HG02943 (cell line): ENCODE data around the gene PAK6.

Experiments
- ATAC-seq: cut with Tn5 transposase; IDR thresholded peaks from one replicate; pipeline ENCODE4 v1.9.1; 2021; ENCODE audit warnings: mild to moderate bottlenecking, low read depth, moderate library complexity; ENCODE audit not compliant: unreplicated experiment

PAK6 gene

DNA sequence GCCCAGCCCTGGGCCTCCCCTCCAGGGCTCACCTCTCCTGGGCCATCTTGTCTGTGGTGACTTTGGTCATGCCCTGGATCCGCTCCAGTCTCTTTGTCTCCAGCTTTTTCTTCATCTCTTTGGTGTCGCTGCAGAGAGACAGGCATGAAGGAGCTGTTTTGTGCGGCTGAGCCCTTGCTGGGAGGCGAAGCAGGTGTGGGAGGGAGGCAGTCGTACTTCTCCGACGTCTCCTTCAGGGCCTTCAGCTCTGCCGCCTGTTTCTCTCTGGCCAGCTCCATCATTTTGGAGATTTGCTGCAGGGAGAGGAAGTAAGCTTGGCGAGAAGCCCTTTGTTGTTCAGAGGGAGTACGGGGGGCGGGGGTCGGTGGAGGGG is 51.7 kb downstream of the PAK6 start:
- no peak for ATAC-seq

- no peak for ATAC-seq
Observed at GRCh38 chr15:40290918-40291574, 52.2 kb downstream of the PAK6 start.

DNA sequence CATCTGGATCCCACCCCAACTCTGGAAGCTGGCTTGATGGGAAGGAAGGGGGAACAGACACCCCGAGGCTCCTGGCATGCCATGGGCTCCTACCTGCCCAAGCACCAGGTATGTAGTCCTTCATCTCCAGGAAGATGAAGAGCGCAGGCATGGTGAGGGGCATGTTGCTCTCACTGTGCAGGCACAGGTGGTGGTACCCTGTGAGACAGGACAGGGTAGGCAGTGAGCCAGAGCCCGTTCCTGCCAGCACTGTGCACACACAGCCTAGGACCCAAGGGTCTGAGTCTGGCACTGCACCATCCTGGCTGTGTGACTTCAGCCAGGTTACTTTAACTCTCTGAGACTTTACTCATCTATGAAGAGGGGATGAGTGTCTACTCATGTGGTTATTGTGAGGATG is 53.4 kb downstream of the PAK6 start:
- no peak for ATAC-seq

GRCh38 chr15:40293006-40293405 is 54.1 kb downstream of the PAK6 start:
- no peak for ATAC-seq

DNA sequence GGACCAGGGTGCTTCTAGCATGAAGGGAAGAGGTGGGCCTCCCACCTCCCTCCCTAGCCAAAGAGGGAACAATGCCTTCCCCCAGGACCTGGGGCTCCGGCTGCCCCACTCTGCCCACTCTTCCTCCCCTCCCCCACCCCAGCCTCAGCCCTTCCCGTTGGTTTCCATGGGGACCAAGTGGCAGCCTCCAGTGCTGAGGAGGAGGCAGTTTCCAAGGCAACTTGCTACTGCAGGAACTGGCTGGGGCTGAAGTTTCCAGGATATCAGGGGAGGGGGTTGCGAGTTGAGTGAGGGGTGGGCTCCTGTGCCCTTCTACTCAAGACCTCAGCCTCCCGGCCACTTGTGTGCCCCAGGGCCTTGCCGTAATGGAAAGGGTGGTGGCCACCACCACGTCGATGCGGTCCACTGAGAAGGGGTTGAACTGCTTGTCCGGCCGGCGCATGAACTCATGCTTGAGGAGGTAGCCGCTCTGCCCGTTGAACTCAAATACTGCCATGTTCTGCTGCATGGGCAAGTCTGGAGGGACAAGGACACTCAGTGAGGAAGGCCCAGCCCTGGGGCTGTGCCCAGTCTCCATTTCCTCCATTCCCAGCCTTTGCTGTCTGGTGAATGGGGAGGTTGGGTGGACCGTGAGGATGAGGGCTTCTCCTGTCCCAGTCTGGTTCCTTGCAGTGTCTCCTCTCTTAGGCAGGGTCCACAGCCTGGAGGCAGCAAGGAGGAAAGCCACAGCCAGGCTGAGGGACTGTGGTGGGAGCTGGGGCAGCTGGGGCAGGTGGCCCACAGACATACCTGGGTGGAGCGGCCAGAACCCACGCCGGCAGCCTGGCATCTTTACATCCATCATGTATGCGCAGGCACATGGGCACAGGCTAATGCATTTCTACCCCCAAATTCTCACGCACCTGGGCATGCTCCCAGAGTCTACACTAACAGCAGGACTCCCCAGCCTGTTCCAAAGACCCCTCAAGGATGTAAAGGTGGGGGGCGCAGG is 55.3 kb downstream of the PAK6 start:
- ATAC-seq = no peak

DNA sequence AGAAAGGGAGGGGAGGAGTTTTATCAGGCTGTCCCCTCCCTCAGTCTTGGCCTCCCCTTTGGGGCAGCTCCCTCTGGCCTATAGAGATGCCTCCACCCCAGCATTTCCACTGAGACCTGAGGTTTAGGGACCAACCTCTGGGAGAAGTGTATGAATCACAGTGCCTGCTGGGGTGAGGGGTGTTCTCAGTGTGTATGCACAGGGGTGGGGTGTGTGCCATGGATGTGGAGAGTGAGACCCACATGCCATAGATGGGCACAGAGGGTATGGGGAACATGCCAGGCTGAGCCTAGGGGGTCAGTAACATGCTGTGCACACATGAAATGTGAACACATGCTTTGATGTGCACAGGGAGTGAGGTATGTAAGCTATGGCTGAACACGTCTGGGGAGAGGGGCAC is 56.4 kb downstream of the PAK6 start:
- no peak for ATAC-seq

DNA sequence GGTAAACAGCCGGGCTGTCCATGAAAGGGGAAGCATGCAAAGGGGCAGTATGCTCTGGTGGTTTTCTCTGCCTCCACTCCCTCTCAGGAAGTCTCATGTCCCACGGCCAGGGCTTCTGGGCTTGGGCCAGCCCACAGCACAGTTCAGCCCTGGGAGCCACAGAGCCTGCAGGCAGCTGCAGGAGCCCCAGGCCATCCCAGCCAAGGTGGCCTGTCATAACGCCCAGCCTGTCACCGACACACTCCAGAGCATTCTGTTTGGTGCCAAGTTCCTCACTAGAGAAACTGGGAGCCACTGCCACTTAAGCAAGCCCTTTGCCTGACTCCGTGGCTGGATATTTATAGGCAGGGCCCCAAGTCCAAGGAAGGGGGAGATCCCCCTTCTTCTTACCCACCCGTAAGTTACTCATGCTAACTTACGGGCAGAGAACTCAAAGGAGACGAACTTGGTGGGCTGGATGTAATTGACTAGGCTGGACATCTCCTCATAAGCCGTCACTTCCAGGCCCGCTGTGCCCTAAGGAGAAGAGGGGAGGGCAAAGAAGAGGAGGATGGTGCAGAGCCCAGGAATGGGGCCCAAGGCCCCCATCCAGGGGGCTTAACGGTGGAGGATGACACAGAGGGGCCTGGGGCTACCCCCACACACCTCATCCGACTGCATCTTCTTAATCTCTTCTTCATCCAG is 57.2 kb downstream of the PAK6 start:
- ATAC-seq = no peak

DNA sequence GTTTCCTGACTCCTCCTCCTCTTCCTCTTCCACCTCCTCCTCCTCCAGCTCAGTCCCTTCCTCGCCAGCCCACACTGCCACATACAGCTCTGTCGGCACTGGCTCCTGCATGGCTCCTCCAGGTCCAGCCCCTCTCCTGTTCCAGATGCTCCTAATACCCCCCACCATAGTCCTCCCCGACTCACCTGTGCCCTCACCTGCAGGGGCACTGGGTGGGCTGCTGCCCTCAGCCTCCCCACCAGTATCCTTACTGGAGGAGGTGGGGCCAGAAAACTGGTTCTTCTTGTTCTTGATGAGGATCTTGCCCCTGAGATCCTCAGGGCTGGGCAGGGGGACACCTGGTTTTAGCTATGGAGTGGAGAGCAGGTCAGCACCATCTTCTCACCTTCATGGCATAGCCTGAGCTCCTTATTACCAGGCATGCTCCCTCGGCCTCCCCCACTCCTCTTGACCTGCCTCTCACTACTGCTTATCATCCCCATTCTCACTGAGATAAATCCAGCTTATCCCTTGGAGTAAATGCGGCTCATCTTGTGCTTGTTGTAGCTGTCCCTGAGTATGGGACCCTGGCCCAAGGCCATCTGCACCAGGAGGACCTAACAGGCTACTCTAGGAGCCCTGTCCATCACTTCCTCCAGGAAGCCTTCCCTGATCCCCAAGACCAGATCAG is 57.8 kb downstream of the PAK6 start:
- no peak for ATAC-seq

GRCh38 chr15:40297356-40297755 is 58.5 kb downstream of the PAK6 start:
- no peak for ATAC-seq

DNA sequence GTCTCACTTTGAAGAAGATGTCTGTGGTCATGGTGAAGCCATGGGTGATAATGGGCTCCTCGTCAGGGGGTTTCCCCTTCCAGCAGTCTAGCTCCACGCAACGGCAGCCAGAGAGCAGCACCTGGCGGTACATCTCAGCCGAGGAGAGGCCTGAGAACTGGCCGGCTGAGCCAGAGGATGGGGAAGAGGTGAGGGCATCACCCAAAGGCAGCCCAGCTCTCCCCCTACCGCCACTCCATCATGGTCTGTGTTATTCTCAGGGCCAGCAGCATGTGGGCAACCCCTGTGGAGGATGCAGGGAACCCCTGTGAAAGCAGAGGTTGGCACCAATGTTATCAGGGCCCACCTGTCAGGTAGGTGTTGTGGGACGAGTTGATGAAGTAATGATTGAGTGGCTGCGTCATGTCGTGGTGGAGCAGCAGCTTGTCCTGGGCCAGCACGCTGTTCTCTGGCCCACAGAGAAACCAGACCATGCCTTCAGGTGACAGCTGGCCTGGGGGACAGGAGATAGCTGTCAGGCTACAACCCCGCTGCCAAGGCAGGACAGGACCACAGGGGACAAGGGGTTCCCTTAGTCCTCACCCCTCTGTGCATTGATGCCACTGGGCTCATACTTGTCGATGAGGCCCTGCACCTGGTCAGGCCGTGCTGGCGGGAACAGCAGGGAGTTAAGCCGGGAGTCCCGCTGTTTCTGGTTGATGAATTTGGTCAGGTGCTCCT is 59.5 kb downstream of the PAK6 start:
- ATAC-seq = no peak

GRCh38 chr15:40300367-40300766 is 61.5 kb downstream of the PAK6 start:
- no peak for ATAC-seq

GRCh38 chr15:40300771-40301170 is 61.9 kb downstream of the PAK6 start:
- no peak for ATAC-seq

- no peak for ATAC-seq
Observed at GRCh38 chr15:40301467-40302179, 62.8 kb downstream of the PAK6 start.

DNA sequence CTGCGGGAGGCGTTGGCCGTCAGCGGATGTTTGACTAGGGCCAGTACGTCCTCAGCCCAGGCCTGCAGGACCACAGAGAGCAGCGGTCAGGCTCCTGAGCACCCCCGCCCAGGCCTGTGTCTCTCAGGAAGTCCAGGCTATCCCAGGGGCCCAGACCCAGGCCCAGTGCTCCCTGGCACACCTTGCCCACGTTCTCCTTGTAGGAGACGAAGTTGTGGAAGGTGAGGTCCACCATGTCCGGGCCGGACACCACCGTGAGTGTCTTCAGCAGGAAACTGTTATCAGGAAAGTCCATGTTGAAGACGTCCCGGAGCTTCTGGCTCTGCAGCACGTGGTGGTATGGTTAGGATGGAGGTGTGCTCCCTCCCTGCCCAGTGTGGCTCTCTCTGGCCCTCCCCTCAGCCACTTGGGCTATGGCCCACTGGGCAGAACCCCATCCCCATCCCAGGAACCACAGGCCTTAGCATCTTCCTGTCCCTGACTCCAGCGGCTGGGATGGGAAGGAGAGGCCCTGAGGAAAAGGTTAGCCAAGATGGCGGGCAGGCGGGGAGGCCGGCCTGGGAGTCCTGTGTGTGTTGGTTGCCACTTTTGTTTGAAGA is 63.5 kb downstream of the PAK6 start:
- no peak for ATAC-seq

GRCh38 chr15:40302981-40303380 is 64.1 kb downstream of the PAK6 start:
- ATAC-seq = no peak

DNA sequence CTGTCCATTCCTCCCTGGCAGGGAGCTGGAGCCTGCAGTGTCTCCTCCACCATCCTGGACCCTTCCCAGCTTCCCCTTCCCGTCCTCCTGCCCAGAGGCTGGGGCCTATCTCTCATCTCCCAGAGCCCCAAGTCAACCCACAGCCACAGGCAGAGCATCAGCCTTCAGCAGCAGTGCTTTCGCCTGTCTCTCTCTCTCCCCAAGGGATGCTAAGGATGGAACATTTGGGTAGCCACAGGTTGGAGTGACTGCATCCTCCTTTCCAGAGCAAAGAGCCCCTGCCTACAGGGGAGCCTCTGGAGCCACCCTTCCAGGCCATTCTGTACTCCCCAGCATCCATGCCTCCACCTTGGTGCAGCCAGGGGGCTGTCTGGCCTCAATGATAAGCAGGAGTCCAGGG is 64.7 kb downstream of the PAK6 start:
- ATAC-seq = no peak

- no peak for ATAC-seq
Observed at GRCh38 chr15:40305281-40305680, 66.4 kb downstream of the PAK6 start.

DNA sequence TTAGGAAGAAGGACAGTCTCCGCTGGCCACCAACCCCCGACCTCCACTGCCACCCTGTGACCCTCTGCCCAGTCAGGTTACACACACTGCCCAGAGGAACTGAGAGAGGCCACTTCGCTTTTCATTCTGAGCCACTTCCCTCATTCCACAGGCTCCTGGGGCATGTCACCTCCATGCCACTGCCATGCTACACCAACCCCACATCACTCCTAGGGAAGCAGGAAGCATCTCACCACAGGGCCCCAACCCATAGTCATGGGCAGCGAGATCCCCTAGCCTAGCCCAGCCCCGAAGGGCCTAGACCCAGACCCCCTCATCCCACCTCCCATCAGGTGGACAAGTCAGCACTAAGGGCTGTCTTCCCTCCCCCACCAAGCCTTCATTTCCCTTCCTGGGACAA is 67.5 kb downstream of the PAK6 start:
- no peak for ATAC-seq

DNA sequence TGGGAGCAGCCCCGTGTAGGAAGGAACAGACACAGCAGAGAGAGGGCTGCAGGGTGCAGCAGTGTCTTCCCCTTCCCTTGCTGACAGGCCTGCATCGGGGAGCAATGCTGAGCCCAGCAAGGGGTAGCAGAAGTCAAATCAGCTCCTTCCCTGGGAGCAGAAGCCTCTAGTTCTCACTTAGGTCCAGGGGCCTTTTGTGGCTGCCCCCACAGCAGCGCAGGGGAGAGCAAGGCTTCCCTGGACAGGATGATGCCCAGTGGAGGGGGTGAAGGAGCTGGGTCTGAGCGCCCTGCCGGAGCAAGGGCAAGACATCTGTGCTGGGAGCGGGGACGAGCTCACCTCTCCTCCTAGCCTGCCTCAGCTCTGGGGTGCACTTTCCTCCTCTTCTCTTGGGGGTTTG is 68.0 kb downstream of the PAK6 start:
- no peak for ATAC-seq
